ENCODE data around the gene HOXD12. TPM values are rescaled to one million over a fixed set of nuclear protein-coding genes. Genes with fewer than 3 reads are reported as not detected.

Gene HOXD12
- total and polyA plus RNA-seq, 2 experiments from 2014 or later: not detected

DNA sequence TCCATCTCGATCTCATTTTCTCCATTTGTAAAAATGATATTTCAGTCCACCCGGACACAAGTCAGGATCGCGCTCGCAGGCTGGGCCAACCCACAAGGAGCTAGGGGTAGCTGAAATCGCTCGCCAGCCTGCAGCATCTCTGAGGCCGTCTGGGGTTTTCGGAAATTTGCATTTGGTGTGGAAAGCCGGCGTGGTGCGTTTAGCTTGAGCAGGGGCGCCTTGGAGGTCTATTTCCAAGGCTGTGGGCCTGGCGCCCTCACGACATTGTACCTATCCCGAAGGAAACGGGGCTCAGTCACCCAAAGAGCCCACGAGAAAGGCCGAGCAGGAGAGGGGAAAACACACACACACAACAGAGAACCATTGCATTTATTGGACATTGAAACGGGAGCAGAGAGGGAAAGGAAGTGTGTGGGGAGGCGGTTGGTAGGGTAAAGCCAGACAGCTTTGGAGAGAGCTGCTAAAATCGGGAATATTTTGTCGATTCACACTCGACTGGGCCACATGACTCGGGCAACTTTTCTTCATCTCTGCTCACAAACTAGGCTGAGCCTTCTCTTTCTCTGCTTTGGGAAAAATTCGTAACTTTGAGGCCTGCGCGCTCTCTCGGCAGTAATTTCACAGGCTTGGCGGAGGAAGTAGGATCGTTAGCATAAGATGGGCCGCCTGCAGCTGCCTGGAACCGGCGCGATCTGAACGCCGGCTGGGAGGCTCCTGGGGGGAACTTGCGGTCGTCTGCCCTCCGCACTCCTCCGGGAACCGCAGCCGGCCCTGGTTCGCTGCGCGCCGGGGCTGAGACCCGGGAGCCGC lies 28.8 kb downstream of the HOXD12 start:
- no peak overlapping the region for H2AFZ ChIP-seq
- H3K27me3 Mint-ChIP-seq (ENCODE audit: insufficient read depth, low read depth, poor library complexity): peaks cover 96% of the 10 kb centered on the region
- peaks cover 29% of the 10 kb centered on the region for H3K4me1 Mint-ChIP-seq
- TF ChIP-seq CREB1 (CRISPR knock-in tag; IDR thresholded peaks at IDR 0.05; ENCODE audit: low read depth) (no peak), EZH2 (IDR thresholded peaks at IDR 0.05; ENCODE audit: low read depth, unreplicated experiment) (peak; percentile 81), EZH2phosphoT487 (IDR thresholded peaks at IDR 0.05; ENCODE audit: unreplicated experiment) (peak; percentile 45), STAT1 (IDR thresholded peaks at IDR 0.05; ENCODE audit: unreplicated experiment) (no peak)
- H3K4me2 ChIP-seq: peak overlapping the region; percentile 75
- H3K27ac ChIP-seq (ENCODE audit: low read depth): no peak overlapping the region
- H3K79me2 ChIP-seq (replicated peaks; ENCODE audit: insufficient read depth): no peaks in the 10 kb centered on the region
- peaks cover 100% of the 10 kb centered on the region for H3K27me3 ChIP-seq (ENCODE audit: insufficient read depth)
- peaks cover 61% of the 10 kb centered on the region for H3F3A ChIP-seq (replicated peaks; ENCODE audit: low read depth)
- ATAC-seq (peak; percentile 44), DNase-seq (ENCODE audit: low spot score) (peak; percentile 76)
- peak overlapping the region; percentile 63 for H3K4me3 Mint-ChIP-seq
- peaks cover 45% of the 10 kb centered on the region for H4K20me1 ChIP-seq (replicated peaks; ENCODE audit: insufficient read depth)
- peaks cover 13% of the 10 kb centered on the region for H3K4me1 ChIP-seq (ENCODE audit: insufficient read depth)
- peaks cover 15% of the 10 kb centered on the region; the same call in 2 of the 3 replicates for H3K9me3 Mint-ChIP-seq
- peak overlapping the region; percentile 47 for H3K4me3 ChIP-seq
- H3K27ac Mint-ChIP-seq: no peak overlapping the region
- no peaks in the 10 kb centered on the region for H3K36me3 Mint-ChIP-seq (ENCODE audit: low read depth)
- no peaks in the 10 kb centered on the region for H3K36me3 ChIP-seq (ENCODE audit: insufficient read depth)
- H3K9me2 ChIP-seq (ENCODE audit: insufficient read depth): no peaks in the 10 kb centered on the region

DNA sequence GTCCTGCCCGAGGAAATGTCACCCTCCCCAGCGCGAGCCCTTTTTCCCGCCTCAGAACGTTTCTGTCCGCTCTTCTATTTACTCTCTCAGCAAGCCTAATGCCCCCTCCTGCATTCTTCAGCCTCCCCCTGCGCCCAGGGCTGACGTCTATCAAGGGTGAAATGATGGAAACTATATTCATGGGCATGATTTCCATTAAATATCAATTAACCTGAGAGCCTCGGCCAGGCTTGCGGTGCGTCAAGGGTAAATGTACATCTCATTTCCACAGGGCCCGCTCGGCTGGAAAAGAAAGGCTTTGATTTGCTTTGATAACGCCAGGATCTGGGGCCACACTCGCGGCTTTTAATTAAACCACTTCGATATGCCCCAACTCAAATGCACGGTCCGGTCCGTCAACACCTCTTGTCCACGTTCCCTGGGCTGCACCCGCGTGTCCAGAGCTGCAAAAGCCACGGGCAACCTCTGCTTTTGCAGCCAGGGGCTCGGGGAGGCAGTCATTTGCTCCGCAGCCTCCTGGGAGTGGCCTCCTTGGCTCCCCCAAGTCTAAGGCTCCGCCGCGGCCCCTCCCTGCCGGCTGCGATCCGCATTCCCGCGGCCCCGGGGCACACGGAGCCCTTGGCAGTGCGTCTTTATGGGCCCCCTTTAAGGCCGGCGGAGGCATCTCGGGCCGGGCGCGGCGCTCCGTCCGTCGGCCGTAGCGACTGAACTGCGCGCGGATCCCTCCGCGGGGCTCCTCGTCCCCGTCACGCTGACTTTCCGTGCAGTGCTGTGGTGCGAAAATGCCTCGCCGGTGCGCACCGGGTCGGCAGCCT lies 29.6 kb downstream of the HOXD12 start, which contains the start of gene HOXD8:
Gene HOXD8 (plus strand): TSS at position 724 of the 815 bp plus-strand sequence. CDS start 662 bp downstream, outside the sequence.
- H3K27me3 Mint-ChIP-seq (ENCODE audit: insufficient read depth, low read depth, poor library complexity): peaks cover 96% of the 10 kb centered on the region
- peak within 1 kb of the TSS; percentile 63 for H3K4me3 Mint-ChIP-seq
- peaks cover 23% of the 10 kb centered on the region for H3K4me1 Mint-ChIP-seq
- peaks cover 10% of the 10 kb centered on the region; the same call in 2 of the 3 replicates for H3K9me3 Mint-ChIP-seq
- H3K4me1 ChIP-seq (ENCODE audit: insufficient read depth): peaks cover 16% of the 10 kb centered on the region
- H3K79me2 ChIP-seq (replicated peaks; ENCODE audit: insufficient read depth): no peaks in the 10 kb centered on the region
- H3K27me3 ChIP-seq (ENCODE audit: insufficient read depth): peaks cover 100% of the 10 kb centered on the region
- H3K27ac Mint-ChIP-seq: no peak within 1 kb of the TSS
- peak; percentile 79 for DNase-seq (ENCODE audit: low spot score)
- ATAC-seq: peak; percentile 52
- H3K36me3 Mint-ChIP-seq (ENCODE audit: low read depth): no peaks in the 10 kb centered on the region
- H2AFZ ChIP-seq: no peak within 1 kb of the TSS
- no peak within 1 kb of the TSS for H3K27ac ChIP-seq (ENCODE audit: low read depth)
- H3K4me3 ChIP-seq: peak within 1 kb of the TSS; percentile 47
- no peaks in the 10 kb centered on the region for H3K9me2 ChIP-seq (ENCODE audit: insufficient read depth)
- peak within 1 kb of the TSS; percentile 75 for H3K4me2 ChIP-seq
- H3F3A ChIP-seq (replicated peaks; ENCODE audit: low read depth): peaks cover 66% of the 10 kb centered on the region
- H3K36me3 ChIP-seq (ENCODE audit: insufficient read depth): no peaks in the 10 kb centered on the region
- H4K20me1 ChIP-seq (replicated peaks; ENCODE audit: insufficient read depth): peaks cover 46% of the 10 kb centered on the region
- TF ChIP-seq JUNB (IDR thresholded peaks at IDR 0.05; ENCODE audit: unreplicated experiment) (no peak), ZNF114 (CRISPR knock-in tag; IDR thresholded peaks at IDR 0.05) (no peak), EZH2phosphoT487 (IDR thresholded peaks at IDR 0.05; ENCODE audit: unreplicated experiment) (peak; percentile 67), STAT1 (IDR thresholded peaks at IDR 0.05; ENCODE audit: unreplicated experiment) (no peak), ZNF331 (CRISPR knock-in tag; IDR thresholded peaks at IDR 0.05; ENCODE audit: low read depth) (no peak), CREB1 (CRISPR knock-in tag; IDR thresholded peaks at IDR 0.05; ENCODE audit: low read depth) (peak; percentile 56), EZH2 (IDR thresholded peaks at IDR 0.05; ENCODE audit: low read depth, unreplicated experiment) (peak; percentile 87), NANOG (IDR thresholded peaks at IDR 0.05; ENCODE audit: borderline replicate concordance) (no peak)
- TF ChIP-seq, protein P1, sequence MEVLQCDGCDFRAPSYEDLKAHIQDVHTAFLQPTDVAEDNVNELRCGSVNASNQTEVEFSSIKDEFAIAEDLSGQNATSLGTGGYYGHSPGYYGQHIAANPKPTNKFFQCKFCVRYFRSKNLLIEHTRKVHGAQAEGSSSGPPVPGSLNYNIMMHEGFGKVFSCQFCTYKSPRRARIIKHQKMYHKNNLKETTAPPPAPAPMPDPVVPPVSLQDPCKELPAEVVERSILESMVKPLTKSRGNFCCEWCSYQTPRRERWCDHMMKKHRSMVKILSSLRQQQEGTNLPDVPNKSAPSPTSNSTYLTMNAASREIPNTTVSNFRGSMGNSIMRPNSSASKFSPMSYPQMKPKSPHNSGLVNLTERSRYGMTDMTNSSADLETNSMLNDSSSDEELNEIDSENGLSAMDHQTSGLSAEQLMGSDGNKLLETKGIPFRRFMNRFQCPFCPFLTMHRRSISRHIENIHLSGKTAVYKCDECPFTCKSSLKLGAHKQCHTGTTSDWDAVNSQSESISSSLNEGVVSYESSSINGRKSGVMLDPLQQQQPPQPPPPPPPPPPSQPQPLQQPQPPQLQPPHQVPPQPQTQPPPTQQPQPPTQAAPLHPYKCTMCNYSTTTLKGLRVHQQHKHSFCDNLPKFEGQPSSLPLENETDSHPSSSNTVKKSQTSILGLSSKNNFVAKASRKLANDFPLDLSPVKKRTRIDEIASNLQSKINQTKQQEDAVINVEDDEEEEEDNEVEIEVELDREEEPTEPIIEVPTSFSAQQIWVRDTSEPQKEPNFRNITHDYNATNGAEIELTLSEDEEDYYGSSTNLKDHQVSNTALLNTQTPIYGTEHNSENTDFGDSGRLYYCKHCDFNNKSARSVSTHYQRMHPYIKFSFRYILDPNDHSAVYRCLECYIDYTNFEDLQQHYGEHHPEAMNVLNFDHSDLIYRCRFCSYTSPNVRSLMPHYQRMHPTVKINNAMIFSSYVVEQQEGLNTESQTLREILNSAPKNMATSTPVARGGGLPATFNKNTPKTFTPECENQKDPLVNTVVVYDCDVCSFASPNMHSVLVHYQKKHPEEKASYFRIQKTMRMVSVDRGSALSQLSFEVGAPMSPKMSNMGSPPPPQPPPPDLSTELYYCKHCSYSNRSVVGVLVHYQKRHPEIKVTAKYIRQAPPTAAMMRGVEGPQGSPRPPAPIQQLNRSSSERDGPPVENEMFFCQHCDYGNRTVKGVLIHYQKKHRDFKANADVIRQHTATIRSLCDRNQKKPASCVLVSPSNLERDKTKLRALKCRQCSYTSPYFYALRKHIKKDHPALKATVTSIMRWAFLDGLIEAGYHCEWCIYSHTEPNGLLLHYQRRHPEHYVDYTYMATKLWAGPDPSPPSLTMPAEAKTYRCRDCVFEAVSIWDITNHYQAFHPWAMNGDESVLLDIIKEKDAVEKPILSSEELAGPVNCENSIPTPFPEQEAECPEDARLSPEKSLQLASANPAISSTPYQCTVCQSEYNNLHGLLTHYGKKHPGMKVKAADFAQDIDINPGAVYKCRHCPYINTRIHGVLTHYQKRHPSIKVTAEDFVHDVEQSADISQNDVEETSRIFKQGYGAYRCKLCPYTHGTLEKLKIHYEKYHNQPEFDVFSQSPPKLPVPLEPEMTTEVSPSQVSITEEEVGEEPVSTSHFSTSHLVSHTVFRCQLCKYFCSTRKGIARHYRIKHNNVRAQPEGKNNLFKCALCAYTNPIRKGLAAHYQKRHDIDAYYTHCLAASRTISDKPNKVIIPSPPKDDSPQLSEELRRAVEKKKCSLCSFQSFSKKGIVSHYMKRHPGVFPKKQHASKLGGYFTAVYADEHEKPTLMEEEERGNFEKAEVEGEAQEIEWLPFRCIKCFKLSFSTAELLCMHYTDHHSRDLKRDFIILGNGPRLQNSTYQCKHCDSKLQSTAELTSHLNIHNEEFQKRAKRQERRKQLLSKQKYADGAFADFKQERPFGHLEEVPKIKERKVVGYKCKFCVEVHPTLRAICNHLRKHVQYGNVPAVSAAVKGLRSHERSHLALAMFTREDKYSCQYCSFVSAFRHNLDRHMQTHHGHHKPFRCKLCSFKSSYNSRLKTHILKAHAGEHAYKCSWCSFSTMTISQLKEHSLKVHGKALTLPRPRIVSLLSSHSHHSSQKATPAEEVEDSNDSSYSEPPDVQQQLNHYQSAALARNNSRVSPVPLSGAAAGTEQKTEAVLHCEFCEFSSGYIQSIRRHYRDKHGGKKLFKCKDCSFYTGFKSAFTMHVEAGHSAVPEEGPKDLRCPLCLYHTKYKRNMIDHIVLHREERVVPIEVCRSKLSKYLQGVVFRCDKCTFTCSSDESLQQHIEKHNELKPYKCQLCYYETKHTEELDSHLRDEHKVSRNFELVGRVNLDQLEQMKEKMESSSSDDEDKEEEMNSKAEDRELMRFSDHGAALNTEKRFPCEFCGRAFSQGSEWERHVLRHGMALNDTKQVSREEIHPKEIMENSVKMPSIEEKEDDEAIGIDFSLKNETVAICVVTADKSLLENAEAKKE (CRISPR knock-in tag; IDR thresholded peaks at IDR 0.05): no peak
- TF ChIP-seq, protein P2, sequence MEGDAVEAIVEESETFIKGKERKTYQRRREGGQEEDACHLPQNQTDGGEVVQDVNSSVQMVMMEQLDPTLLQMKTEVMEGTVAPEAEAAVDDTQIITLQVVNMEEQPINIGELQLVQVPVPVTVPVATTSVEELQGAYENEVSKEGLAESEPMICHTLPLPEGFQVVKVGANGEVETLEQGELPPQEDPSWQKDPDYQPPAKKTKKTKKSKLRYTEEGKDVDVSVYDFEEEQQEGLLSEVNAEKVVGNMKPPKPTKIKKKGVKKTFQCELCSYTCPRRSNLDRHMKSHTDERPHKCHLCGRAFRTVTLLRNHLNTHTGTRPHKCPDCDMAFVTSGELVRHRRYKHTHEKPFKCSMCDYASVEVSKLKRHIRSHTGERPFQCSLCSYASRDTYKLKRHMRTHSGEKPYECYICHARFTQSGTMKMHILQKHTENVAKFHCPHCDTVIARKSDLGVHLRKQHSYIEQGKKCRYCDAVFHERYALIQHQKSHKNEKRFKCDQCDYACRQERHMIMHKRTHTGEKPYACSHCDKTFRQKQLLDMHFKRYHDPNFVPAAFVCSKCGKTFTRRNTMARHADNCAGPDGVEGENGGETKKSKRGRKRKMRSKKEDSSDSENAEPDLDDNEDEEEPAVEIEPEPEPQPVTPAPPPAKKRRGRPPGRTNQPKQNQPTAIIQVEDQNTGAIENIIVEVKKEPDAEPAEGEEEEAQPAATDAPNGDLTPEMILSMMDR (conservative IDR thresholded peaks at IDR 0.05; ENCODE audit: low read depth in 2 of 2): no peak
